HG03064 (cell line): ENCODE data around the gene FOXO1.

Experiments
- ATAC-seq: cut with Tn5 transposase; IDR thresholded peaks from one replicate; pipeline ENCODE4 v1.9.1; 2021; ENCODE audit warnings: low read depth; ENCODE audit not compliant: unreplicated experiment

FOXO1 gene

GRCh38 chr13:40553356-40553755 lies 113.1 kb downstream of the FOXO1 start:
- no peak for ATAC-seq

GRCh38 chr13:40552895-40553294 lies 113.5 kb downstream of the FOXO1 start:
- ATAC-seq: no peak

GRCh38 chr13:40550130-40550529 lies 116.3 kb downstream of the FOXO1 start:
- ATAC-seq: no peak

DNA sequence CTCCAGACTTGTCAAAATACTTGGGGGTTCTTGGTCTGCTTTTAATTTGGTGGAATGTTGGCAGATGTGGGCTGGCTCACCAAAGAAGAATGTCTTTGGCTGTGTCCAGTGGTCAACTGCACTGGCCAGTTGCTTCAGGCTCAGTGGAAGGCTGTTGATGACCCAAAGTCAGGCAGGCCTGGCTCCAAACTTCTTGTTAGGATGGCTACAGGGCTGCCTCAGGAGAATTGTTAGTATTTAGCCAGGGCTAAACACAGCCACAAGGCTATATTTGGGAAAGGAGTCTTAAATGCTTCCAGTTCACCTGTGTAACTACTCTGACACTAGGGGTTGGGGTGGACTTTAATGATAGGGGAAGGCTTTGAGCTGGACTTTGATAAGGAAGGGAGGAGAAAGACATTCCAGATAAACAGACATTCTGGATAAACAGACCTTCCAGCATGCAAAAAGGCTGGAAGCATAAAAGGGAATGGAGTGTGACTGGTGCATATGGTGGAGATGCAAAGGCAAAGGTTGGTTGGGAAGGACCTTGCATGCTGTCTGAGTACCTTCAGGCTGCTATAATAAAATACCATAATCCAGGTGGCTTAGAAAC lies 116.8 kb downstream of the FOXO1 start:
- no peak for ATAC-seq

GRCh38 chr13:40547591-40548315 lies 118.7 kb downstream of the FOXO1 start:
- ATAC-seq: no peak

- ATAC-seq: no peak
Observed at GRCh38 chr13:40546047-40546446, 120.4 kb downstream of the FOXO1 start.

DNA sequence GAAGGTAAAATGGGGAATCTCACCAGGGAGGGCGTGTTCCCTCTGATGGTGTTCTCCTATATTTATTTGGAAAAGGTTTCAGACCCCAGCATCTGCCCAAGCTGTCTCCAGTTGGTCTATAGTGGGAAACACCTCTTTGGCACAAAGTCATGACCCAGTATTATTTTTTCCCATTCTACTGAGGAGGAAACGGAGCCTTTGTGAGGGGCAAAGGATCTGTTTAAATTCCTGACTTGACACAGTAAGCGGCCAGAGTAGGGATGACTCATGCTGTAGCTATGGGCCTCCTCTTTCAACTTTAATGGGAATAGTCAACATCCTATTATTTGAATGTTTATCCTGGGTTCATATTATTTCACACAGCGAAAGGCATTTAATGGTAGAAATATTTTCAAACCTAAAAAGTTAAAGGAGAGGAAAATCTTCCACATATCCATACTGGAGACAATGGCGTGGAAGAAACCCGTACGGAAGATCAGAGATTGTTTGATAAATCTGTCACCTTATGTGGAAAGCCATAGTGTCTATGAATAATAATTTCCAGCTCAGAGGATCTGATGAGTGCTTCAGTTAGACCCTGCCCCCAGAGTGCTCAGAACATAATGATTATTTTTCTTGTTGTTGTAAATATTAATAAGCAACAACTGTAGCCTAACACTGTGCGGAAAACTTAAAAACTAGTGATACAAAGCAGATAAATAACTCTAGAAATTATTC lies 126.0 kb downstream of the FOXO1 start:
- no peak for ATAC-seq

DNA sequence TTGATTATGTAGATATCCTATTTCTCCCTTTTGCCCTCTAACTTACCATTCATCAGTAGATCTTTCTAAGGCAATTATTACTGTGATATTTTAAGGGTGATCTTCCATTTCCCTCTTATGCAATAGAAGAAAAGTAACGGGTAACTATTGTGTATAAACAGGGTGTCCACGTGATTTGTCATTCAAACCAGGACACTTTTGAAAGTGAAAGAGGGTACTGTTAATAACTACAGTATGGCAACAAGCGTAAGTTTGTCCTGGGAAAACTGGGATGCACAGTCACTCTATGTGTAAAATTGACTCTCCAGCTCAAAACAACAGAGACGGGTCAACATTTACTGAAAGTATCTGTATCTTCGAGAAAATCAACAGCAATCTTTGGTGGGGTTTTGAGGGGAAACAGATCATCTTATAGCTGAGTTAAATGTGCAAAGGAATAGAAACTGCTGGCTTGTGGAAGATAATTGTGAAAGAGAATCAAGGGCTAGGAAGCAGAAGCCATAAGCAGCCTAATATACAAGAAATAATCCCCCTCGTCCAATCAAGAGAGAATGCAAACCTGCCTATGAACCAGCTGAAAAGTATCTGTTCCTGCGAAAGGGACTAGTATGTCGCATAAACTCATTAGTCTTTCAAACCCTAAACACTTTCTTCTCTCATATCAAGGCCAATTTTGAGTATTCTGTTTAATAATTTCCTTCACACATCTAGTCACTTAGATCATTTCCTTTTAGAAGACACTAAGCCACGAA lies 126.7 kb downstream of the FOXO1 start:
- ATAC-seq: no peak

DNA sequence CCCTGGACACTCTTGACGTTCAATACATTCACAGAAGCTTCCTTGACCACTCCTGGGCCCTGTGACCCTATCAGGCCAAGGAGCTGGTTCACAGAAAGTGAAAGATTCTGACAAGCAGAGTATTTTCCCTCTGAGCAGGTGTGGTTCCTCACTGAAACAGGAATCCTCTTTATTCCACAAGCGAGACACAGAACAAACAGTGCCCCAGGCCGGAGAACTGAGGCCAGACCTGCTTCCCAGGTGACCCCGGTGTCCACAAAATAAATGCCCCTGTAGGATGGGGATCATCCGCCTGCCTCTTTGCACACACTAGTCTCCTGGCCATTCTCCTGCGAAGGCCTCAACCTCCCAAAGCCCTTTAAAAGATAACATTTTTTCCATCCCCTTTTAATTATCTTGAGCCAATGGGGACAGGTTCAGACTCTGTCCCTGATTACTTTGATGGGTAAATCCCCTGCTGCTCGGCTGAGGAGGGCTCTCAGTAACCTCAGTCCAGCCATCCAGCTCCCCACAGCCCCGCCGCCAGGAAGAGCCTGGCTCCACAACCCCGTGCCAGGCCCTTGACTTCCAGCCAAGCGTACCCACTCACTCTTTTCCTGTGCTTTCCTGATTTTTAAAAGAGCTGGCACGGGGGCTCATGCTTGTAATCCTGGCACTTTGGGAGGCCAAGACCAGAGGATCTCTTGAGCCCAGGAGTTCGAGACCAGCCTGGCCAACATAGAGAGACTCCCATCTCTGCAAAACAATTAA lies 129.1 kb downstream of the FOXO1 start:
- ATAC-seq: no peak

DNA sequence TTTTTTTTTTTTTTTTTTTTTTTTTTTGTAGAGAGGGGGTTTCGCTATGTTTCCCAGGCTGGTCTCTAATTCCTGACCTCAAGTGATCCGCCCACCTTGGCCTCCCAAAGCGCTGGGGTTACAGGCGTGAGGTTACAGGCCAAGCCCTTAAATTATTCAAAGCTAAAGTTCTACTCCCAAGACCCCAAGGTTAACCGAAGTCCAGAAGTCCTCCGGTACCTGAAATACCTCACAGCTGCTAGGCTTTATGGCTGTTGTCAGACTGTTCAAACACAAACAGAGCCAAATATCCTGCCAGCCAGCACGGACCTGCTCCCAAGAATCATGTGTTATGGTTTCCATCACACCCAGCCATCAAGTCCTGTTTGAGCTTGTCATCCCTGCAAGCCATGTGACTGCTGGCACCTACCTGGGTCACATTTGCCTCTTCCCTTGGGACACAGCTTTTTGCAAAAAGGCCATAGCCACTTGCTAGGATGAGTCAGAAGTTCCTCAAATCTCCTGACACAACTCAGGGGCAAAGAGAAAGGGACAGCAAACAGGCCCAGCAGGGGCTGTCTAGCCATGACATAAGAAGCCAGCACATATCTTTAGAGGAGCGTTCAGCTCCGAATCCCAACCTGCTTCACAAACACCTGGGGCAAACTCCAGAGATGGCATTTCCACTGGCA lies 129.9 kb downstream of the FOXO1 start:
- no peak for ATAC-seq

GRCh38 chr13:40535345-40535836 lies 131.1 kb downstream of the FOXO1 start:
- ATAC-seq: no peak

GRCh38 chr13:40534456-40534855 lies 132.0 kb downstream of the FOXO1 start:
- no peak for ATAC-seq

DNA sequence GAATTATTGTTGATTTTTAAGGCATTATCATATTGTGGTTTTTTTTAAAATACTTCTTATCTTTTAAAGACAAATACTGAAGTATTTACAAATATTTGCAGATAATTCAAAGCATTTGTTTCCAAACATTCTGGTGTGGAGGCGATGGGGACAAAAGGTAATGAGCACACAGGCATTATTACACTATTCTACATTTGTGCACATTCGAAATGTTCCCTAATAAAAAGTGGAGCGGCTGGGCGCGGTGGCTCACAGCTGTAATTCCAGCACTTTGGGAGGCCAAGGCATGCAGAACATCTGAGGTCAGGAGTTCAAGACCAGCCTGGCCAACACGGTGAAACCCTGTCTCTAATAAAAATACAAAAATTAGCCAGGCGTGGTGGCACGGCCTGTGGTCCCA lies 133.4 kb downstream of the FOXO1 start:
- no peak for ATAC-seq

DNA sequence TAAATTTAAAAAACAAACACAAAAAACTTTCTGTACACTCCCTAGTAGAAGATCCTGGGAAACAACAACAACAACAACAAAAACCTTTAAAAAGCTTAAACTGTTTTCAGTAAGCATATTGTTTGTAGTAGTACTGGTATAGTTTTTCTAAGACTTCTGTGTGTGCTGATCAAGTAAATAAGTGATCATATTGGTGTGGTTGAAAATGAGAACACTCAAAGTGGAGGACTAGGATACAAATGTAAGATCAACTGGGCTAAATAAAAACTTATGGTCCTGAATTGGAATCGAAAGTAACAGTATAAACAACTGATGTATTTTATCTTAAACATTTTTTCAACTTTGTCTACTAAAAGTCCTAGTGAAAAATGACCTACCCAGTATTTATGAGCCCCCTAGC lies 135.5 kb downstream of the FOXO1 start:
- ATAC-seq: no peak

DNA sequence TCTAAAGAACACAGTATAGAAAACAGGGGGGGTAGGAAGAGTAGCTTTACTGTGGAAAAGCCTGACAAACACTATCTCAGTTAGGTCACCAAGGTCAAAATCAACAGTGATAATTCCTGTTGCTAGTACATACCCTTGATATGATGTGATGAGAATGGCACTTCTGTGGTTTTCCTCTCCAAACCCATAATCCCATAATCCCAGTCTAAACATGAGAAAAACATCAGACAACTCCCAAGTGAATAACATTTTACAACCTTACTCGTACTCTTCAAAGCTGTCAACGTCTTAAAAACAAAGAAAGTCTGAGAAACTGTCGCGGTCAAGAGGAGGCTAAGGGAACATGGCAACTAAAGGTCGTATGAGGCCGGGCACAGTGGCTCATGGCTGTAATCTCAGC lies 137.6 kb downstream of the FOXO1 start:
- ATAC-seq: no peak

DNA sequence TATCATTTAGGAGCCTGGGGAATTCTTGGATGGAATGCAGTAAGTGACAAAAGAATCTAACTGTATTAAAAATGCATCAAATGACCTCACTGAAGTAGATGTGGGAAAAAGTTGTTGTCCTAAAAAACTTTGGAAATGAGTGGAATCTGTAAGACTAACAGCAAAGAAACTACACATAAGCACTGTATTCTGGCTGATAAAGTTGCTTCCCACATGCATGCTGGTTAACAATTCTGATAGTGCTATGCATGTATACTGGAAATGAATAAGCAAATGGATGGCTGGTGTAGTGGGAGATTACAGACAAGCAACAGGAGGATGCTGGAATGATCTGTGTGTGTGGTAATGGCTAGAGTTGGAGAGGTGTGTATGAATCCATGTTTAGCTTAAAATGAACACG lies 138.5 kb downstream of the FOXO1 start:
- ATAC-seq: no peak

DNA sequence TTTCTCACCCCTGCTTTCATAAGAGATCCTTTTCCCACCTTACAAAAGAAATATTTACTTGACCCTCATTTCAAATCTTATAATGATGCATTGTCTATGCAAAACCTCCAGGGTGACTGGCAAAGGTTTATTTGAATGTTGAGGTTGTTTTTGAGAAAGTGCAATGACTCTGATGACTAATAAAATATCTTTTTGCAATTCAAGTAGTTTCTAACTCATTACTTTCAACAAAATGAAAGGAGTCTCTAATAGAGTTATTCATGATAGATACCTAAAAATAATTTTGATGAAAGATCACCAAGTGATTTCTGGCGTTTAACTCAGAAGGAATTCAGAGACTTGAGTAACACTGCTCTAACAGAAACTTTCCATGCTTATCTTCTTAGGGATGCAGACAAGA lies 144.2 kb downstream of the FOXO1 start:
- ATAC-seq: no peak

DNA sequence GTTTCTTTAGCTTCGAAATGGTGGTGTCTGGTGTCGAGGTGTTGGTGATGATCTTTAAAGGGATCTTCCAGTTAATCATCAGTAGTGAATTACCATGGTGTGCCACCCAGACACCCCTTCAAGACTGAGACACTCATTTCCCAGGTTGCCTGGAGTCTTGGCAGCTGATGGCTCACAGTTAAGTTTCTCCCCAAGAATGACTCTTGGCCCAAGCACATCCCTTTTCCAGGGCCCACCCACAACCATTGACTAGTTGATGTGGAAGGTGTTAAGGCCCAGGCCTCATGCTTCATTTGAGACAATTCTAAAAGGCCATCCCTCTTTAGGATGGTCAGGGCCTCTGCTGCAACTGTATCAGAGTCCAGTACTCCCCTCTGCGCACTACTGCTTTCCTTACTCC lies 145.5 kb downstream of the FOXO1 start:
- no peak for ATAC-seq

- ATAC-seq: no peak
Observed at GRCh38 chr13:40519637-40520036, 146.8 kb downstream of the FOXO1 start.

- no peak for ATAC-seq
Observed at GRCh38 chr13:40518481-40518882, 148.0 kb downstream of the FOXO1 start.
